ENCODE results near the gene USP12.
"Not testable (repeated sequence)": the region's sequence is repeated elsewhere in the genome, so short reads cannot be mapped to it uniquely, and the experiment has no call there.

USP12 gene

DNA sequence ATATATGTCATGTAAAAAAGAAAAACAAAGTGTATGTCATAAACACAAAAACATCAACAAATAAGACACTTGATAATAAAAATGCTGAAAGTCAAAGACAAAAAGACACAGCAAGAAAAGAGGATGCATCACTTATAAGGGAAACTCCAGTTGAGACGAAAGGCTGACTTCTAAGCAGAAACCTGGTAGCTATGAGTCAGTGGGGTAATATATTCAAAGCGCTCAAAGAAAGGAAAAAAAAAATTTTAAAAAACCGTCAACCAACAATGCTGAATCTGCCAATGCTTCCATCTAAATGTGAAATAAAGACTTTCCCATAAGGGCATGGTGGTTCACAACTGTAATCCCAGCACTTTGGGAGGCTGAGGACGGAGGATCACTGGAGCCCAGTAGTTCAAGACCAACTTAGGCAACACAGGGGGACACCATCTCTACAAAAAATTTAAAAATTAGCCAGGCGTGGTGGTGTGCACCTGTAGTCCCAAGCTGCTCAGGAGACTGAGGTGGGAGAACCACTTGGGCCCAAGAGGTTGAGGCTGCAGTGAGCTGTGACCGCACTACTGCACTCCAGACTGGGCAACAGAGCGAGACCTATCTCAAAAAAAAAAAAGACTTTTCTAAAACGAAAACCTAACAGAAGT, 24.0 kb downstream of the USP12 start:
- peak; percentile 40 for DNase-seq

DNA sequence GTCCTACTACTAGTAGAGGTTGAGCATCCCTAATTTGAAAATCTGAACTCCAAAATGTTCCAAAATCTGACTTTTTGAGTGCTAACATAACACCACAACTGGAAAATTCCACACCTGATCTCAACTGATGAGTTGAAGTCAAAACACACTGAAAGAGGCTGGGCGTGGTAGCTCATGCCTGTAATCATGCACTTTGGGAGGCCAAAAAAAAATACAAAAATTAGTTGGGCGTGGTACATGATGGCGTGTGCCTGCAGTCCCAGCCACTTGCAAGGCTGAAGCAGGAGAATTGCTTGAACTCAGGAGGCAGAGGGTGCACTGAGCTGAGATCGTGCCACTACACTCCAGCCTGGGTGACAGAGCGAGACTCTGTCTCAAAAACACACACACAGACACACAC, 29.9 kb downstream of the USP12 start:
- DNase-seq, result no peak

GRCh38 chr13:27141159-27141558, 30.5 kb downstream of the USP12 start:
- DNase-seq, result not testable (repeated sequence)

GRCh38 chr13:27140060-27140459, 31.6 kb downstream of the USP12 start:
- no peak for DNase-seq

- DNase-seq, result no peak
These were observed 32.0 kb downstream of the USP12 start for GRCh38 chr13:27139565-27139964.

DNA sequence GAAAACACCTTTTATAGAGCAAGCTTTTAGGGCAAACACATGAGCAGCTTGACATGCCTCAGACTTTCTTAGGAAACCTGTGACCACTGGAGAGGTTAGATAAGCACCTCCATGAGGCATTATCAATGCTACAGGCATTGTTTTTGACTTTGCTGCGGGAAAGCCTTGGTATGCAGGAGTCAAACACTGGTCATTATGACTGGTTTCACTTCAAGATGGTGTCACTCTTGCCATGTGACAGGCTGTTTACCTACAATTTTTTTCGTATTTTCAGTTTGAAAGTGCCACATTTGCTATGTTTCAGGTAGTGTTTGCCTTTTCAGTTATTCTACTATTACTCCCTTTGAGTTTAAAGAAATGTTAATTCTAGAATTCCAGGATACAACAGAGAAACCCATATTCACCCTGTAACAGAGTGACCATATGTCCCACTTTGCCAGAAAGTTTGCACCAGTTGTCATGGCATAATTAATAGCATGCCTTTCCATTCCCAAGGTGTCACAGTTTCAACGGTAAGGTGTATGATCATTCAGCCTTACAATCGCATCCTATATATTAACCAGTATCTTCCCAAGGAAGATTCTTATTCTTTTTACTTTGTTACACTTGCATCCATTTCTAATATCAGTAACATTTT, 33.0 kb downstream of the USP12 start:
- no peak for DNase-seq

- no peak for DNase-seq
These were observed 33.9 kb downstream of the USP12 start for GRCh38 chr13:27137759-27138158.

- DNase-seq, result no peak
These were observed 36.6 kb downstream of the USP12 start for GRCh38 chr13:27135023-27135422.

GRCh38 chr13:27133889-27134288, 37.7 kb downstream of the USP12 start:
- no peak for DNase-seq

DNA sequence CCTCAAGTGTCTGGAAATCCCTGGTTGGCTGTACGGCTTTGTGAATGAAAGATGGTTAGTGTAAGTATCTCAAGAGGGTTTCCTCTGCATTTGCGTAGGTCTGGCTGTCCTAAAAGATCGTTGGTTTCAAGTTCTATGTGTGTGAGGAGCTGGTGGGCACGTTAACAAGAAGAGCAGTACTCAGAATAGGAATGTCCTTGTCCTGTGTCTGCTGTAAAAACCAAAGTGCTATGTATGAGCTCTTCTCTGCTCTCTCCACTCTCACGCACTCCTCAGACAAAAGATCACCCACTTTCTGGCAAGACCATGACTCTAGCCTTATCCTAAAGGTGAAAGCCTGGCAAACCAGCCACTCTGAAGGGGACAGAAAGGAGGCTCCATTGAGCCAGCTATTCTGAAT, 39.1 kb downstream of the USP12 start:
- DNase-seq, result no peak

DNA sequence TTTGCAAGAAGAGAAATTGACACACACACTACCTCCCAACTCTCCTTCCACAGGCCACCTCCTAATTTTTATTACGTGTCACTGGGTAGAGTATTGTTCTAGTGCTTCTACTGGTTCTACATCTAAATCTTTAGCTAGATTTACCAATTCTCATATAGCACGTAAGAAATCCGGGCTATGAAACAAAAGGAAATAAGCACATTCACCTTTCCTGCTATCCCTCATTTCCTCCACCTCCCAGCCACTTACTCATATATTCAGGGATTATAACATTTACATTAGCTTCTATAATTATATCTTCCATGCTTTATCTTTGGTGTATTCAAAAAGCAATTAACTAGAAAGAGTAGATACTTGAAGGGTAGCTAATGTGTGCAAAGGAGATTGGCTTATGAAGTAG, 39.7 kb downstream of the USP12 start:
- no peak for DNase-seq

DNA sequence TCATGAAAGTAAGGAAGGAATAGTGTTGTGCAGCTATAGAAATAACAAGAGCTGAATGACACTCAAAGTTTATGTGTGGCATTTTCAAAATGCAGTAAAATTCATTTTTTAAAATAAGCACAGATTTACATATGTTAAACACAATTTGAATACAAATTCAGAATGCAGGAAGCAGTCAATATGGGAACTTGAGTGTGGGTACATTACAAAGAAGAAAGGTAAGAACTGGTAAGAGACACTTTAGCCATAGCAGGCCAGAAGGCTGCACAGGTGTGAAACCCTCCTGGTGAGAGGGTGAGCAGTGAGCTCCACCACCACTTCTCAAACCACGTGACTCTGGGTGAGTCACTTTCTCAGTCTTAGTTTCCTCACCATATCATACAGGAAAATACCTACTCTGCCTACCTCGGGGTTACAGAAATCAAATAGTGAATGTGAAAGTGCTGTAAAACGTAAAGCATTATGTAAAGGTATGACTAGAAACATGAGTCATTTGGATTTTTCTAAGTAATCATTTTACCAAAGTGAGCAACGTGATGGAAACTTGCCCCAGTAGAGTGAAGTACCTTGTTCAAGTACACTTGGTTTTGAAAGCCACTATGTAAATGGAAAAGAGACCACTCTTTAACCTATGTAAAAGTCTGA, 40.5 kb downstream of the USP12 start:
- peak; percentile 82 for DNase-seq

DNA sequence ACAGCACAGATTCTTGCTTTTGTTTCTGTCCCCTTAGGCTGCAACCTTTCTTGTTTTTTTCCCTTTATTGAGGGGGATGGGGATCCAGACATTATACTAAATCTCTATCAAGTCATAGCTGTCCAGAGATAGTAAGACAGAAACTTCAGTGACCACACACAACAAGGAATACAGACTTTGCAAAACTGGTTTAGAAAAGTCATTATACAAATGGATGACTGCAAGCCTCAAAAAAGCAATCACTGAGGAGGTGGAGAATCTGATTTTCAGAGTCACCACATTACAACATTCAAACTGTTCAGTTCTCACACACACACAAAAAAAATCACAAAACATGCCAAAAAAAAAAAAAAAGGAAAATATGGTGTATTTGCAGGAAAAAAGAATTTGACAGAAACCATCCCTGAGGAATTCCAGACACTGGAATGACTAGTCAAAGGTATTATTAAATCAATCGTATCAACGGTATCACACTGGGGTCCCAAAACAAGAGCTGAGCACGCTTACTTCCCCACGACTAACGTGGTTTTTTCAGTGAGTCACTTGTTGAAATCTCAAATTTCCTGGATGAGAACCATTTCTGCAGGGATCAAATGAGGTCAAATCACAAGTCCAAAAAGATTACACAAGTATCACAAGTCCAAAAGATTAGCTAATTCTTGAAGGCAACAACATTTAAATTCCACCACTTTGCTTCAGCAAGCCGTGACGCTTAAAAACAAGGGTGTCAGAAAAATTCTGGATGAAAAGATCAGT, 41.2 kb downstream of the USP12 start:
- no peak for DNase-seq

DNA sequence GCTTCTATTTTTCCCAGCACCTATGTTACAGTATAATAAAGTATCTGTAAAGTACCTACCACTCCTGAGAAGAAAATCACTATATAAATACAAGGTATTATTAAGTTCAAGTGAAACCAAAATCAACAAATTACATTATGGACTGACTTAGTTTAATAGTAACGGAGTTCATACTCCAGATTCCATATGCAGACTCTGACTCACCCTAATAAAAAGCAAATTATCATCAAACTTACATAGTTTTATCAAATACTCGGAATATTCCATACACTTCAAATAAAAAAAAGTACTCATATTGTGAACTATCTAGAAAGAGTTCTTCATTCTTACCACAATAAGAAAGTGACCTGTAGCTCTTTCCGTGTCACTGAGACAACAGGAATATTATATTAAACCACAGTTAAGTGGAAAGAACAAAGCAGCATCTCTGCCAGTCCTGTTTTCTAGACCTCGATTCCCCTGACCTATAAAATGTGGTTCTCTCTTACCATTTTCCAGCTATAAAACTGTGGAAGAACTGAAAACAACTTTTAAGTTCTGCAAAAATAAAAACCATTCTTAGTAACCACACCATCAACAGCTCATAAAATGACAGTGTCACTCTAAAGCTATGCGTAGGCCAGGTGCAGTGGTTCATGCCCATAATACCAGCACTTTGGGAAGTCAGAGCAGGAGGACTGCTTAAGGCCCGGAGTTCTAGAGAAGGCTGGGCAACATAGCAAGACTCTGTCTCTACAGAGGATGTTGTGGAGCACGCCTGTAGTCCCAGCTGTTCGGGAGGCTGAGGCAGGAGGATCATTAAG, 42.6 kb downstream of the USP12 start:
- no peak for DNase-seq

GRCh38 chr13:27126859-27127258, 44.8 kb downstream of the USP12 start:
- no peak for DNase-seq

GRCh38 chr13:27125357-27126282, 46.0 kb downstream of the USP12 start:
- no peak for DNase-seq

DNA sequence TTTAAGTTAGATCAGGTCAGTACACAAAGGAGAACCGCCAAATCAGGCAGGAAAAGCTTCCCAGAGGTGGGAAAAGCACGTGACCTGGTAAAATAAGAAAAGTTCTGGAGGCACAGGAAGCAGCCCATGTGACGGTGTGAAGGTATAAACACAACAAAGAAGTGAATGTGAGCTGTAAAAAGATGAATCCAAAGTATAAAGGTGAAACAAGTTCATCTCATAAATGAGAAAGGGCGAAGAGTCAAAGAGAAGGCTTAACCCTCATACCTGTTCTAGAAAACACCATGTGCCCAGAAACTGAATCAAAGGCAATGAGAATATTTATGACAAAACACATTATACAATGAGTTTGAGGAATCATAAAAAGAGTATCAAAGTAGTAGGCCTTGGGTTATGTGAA, 47.0 kb downstream of the USP12 start:
- no peak for DNase-seq

- not testable (repeated sequence) for DNase-seq
These were observed 48.2 kb downstream of the USP12 start for GRCh38 chr13:27123445-27123844.

GRCh38 chr13:27122036-27122435, 49.6 kb downstream of the USP12 start:
- no peak for DNase-seq

DNA sequence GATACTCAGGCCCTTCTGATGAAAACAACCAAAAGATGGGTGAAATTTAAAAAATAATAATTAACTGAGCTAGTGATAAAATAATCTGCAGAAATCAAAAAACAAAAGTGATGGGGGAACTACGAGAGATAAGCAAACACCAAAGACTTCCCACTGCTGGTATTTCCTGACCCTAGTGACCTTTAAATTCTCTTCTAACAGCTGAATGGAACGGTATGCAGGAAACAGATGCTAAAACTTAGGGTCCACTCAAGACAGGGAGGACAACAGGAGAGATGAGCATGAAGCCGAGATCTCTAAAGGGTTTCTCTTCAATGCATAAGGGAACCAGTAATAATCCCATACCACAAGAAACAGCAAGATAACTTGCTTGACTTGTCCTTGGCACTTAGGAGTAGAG, 50.8 kb downstream of the USP12 start:
- no peak for DNase-seq

DNA sequence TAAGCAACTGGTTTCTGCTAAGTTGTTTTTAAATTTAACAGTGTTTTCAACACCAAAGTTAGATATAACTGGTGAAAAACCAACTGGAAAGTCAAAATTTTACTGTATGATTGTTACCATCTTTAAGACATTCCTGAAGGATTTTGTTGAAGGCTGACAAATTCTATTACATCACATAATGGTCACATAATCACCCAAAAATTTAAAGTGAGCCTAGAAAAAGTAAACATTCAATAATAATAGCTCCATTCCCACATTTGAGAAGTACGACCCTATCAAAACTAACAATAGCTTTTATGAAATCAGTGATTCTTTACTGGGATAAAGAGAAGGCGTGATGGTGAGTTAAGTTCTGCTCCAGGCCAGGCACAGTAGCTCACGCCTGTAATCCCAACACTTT, 51.6 kb downstream of the USP12 start:
- no peak for DNase-seq

Measured in CD4-positive, alpha-beta T cell treated with Interleukin-10 for 1 hour (primary cell).